HepG2 (cell line): ENCODE results near the gene ABCB8. TPM values are rescaled to one million over a fixed set of nuclear protein-coding genes. Genes with fewer than 3 reads are reported as not detected.
A peak's percentile ranks its signal among the peaks of the same experiment; 100 is the strongest.

Source experiments
- ATAC-seq: fragments of 200-7000 bp; cut with Tn5 transposase; 3 replicates; pipeline ENCODE4 v1.9.1; 2020; ENCODE audit warnings: mild to moderate bottlenecking, moderate library complexity
- BruUV-seq: library from RNA; stranded (reverse); fragments of 400-500 nt; replicated peaks from 2 replicates; lab custom pipeline; 2021; lab: Mats Ljungman, UMichigan
- CTCF ChIA-PET: fragments of 300-600 bp; formaldehyde crosslinking; extraction: SDS; loops from one replicate; lab custom pipeline; 2021; ENCODE audit warnings: low total read pairs, inconsistent platforms, low intra/inter-chr PET ratio; lab: Yijun Ruan, JAX
- POLR2A ChIA-PET: fragments of 350-600 bp; sonication (Branson Sonifier 250); formaldehyde crosslinking; loops from one replicate; lab custom pipeline; 2020; ENCODE audit warnings: antibody characterized with exemption, inconsistent platforms; lab: Yijun Ruan, JAX
- DNase-seq: peaks from one replicate; pipeline ENCODE4 v3.0.0-alpha.2; 2015; ENCODE audit warnings: low spot score
- FAIRE-seq: peaks from 3 replicates; lab custom pipeline; 2011; peaks lifted over from hg19 to GRCh38; lab: Jason Lieb, UNC
- H2AFZ ChIP-seq: one replicate; pipeline ENCODE4 v1.6.1; 2011; ENCODE audit warnings: low read length, inconsistent platforms
- H3K27ac ChIP-seq: fragments of 300-600 bp; 3 replicates; pipeline ENCODE4 v1.8.0; 2011; ENCODE audit warnings: mixed run types, mild to moderate bottlenecking, mixed read lengths, low read length, inconsistent platforms; ENCODE audit not compliant: insufficient read depth; ENCODE audit errors: extremely low read length
- H3K27me3 ChIP-seq, 2 experiments: fragments of 200-600 bp in 1 of 2; 2 replicates in 1 of 2; 3 replicates in 1 of 2; pipeline versions ENCODE4 v1.6.0 to v1.8.0; 2011; ENCODE audit warnings: low read length in 2 of 2, mild to moderate bottlenecking in 2 of 2, moderate library complexity in 2 of 2, inconsistent platforms in 1 of 2; ENCODE audit not compliant: insufficient read depth in 2 of 2, control insufficient read depth in 1 of 2
- H3K36me3 ChIP-seq, 2 experiments: fragments of 200-600 bp in 1 of 2; replicated peaks in 1 of 2; 2 replicates in 1 of 2; 3 replicates in 1 of 2; pipeline versions ENCODE4 v1.5.1 to v1.8.0; 2011; ENCODE audit warnings: low read length in 2 of 2, inconsistent platforms in 1 of 2; ENCODE audit not compliant: insufficient read depth in 2 of 2, control insufficient read depth in 1 of 2
- H3K4me1 ChIP-seq: 2 replicates; pipeline ENCODE4 v1.5.1; 2012; ENCODE audit warnings: low read length, inconsistent platforms; ENCODE audit not compliant: insufficient read depth
- H3K4me2 ChIP-seq: 2 replicates; pipeline ENCODE4 v1.6.0; 2011; ENCODE audit warnings: low read depth, low read length, inconsistent platforms
- H3K4me3 ChIP-seq, 3 experiments: fragments of 200-600 bp in 1 of 3; sonication (generic), shearing (Covaris generic) in 1 of 3; replicated peaks in 1 of 3; 2 replicates each; pipeline ENCODE4 v1.5.1; 2011 to 2016; ENCODE audit warnings: low read length in 3 of 3, inconsistent platforms in 2 of 3, low read depth in 2 of 3, mild to moderate bottlenecking in 2 of 3, control low read depth in 1 of 3, mixed read lengths in 1 of 3; ENCODE audit not compliant: insufficient read depth in 1 of 3
- H3K79me2 ChIP-seq: one replicate; pipeline ENCODE4 v1.6.1; 2011; ENCODE audit warnings: low read length, inconsistent platforms; ENCODE audit not compliant: insufficient read depth
- H3K9ac ChIP-seq: 2 replicates; pipeline ENCODE4 v1.6.0; 2011; ENCODE audit warnings: mild to moderate bottlenecking, low read depth, low read length, inconsistent platforms; ENCODE audit not compliant: insufficient read depth
- H3K9me3 ChIP-seq: 2 replicates; pipeline ENCODE4 v1.5.1; 2012; ENCODE audit warnings: mild to moderate bottlenecking, low read length
- H4K20me1 ChIP-seq: 2 replicates; pipeline ENCODE4 v1.6.0; 2011; ENCODE audit warnings: inconsistent platforms, mild to moderate bottlenecking, low read length, moderate library complexity; ENCODE audit not compliant: insufficient read depth
- ARNT2 ChIP-seq: sonication (generic); formaldehyde crosslinking; IDR thresholded peaks from 2 replicates; pipeline ENCODE4 v1.8.0; 2022; ENCODE audit warnings: mild to moderate bottlenecking, low read depth, missing genetic modification reagents, moderate library complexity
- FOXO4 ChIP-seq: sonication (generic); formaldehyde crosslinking; conservative IDR thresholded peaks from 2 replicates; pipeline ENCODE4 v1.8.1; 2023; ENCODE audit warnings: missing genetic modification reagents
- HIVEP1 ChIP-seq: sonication (generic); formaldehyde crosslinking; IDR thresholded peaks from 2 replicates; pipeline ENCODE4 v1.4.0; 2020; ENCODE audit warnings: mild to moderate bottlenecking, missing genetic modification reagents
- HMGXB4 ChIP-seq, 2 experiments: sonication (generic) in 1 of 2; formaldehyde crosslinking in 1 of 2; IDR thresholded peaks; 2 replicates each; pipeline versions ENCODE4 v1.4.0 to v1.6.1; 2018 to 2020; ENCODE audit warnings: missing genetic modification reagents in 2 of 2, borderline replicate concordance in 1 of 2, low read depth in 1 of 2, mild to moderate bottlenecking in 1 of 2, missing biosample characterization in 1 of 2
- PHF8 ChIP-seq: sonication (generic); formaldehyde crosslinking; IDR thresholded peaks from 2 replicates; pipeline ENCODE4 v1.5.0; 2020; ENCODE audit warnings: missing genetic modification reagents
- RBAK ChIP-seq: sonication (generic); formaldehyde crosslinking; IDR thresholded peaks from 2 replicates; pipeline ENCODE4 v1.5.1; 2020; ENCODE audit warnings: mild to moderate bottlenecking, missing genetic modification reagents
- SP1 ChIP-seq, 2 experiments: fragments of 450-650 bp in 1 of 2; sonication (generic) in 1 of 2; formaldehyde crosslinking in 1 of 2; IDR thresholded peaks; 2 replicates each; pipeline versions ENCODE4 v1.4.0 to v1.6.1; 2016 to 2020; ENCODE audit warnings: missing genetic modification reagents in 1 of 2
- ZBTB38 ChIP-seq: sonication (generic); formaldehyde crosslinking; IDR thresholded peaks from 2 replicates; pipeline ENCODE4 v1.5.1; 2020; ENCODE audit warnings: mild to moderate bottlenecking, missing genetic modification reagents
- ZFX ChIP-seq: sonication (generic); formaldehyde crosslinking; IDR thresholded peaks from 2 replicates; pipeline ENCODE4 v1.4.0; 2020; ENCODE audit warnings: mild to moderate bottlenecking, low read depth, missing genetic modification reagents, moderate library complexity
- ZFY ChIP-seq: sonication (generic); formaldehyde crosslinking; IDR thresholded peaks from 2 replicates; pipeline ENCODE4 v1.4.0; 2020; ENCODE audit warnings: missing genetic modification reagents
- ZNF496 ChIP-seq: sonication (generic); formaldehyde crosslinking; IDR thresholded peaks from 2 replicates; pipeline ENCODE4 v1.8.1; 2023; ENCODE audit warnings: mild to moderate bottlenecking, moderate library complexity, missing genetic modification reagents; ENCODE audit not compliant: insufficient replicate concordance
- WGBS: methylation state at CpG from one replicate; pipeline ENCODE4 v1.1.6; 2017; ENCODE audit warnings: low lambda C conversion rate; 5-methylcytosine and 5-hydroxymethylcytosine counted together
- in situ Hi-C: cut with HindIII; loops from 2 replicates; pipeline ENCODE4 v1.10.0; 2017; ENCODE audit warnings: low pct_unique_long_range_greater_than_20kb; ENCODE audit not compliant: extremely low pct_ligation_motif_present
- intact Hi-C: fragments of 100-400 bp; cut with micrococcal nuclease; formaldehyde crosslinking; loops from one replicate; pipeline ENCODE4 v1.10.0; 2022; ENCODE audit not compliant: unreplicated experiment
- polyA plus RNA-seq, 8 experiments: library from polyadenylated mRNA; depleted of rRNA in 3 of 8; stranded (reverse) in 7 of 8; unstranded in 1 of 8; fragments of >200 nt; fragmentation: Illumina TruSeq in 4 of 8; extraction: Trizol in 4 of 8; gene quantifications; 2 replicates each; pipeline versions ENCODE4 v1.2.1 to v1.2.3, GENCODE V29; 2011 to 2016; ENCODE audit warnings: low read depth in 4 of 8, missing spikeins in 1 of 8, mixed read lengths in 1 of 8; ENCODE audit not compliant: insufficient read depth in 1 of 8
- total RNA-seq, 5 experiments: library from RNA; depleted of rRNA; stranded (reverse); fragments of >200 nt; fragmentation: Illumina TruSeq; extraction: Trizol; gene quantifications; 2 replicates each; pipeline ENCODE4 v1.2.3, GENCODE V29; 2016; ENCODE audit warnings: low read depth in 1 of 5
- TF ChIP-seq, protein P1 (sequence below): sonication (generic); formaldehyde crosslinking; IDR thresholded peaks from 2 replicates; pipeline ENCODE4 v1.5.1; 2020; ENCODE audit warnings: mild to moderate bottlenecking, missing genetic modification reagents, moderate library complexity

ABCB8 gene
- total and polyA plus RNA-seq, 2 of the 13 experiments (the other 11 are each of a cell fraction or from before 2014, with no cell fraction given): 6.6 to 16.7 TPM

- BruUV-seq: no TSS peak
- FAIRE-seq (no peak), ATAC-seq (peak; percentile 5; the same call in 1 of the 3 replicates), DNase-seq (no peak)
- WGBS: 60% methylated on average over 16 of the region's 23 CpGs
- ChIA-PET POLR2A (interaction anchor here (4.2 kb wide), 1 partner anchor 56 kb away, joined by 29 read pairs; no protein-coding TSS in a partner anchor), CTCF (no interaction called here)
- peak overlapping the region; percentile 98; the same call in 1 of the 2 replicates for H3K4me2 ChIP-seq
- TF ChIP-seq ZFX (CRISPR knock-in tag) (peak; percentile 64), SP1 (IDR thresholded peaks at IDR 0.05) (no peak), SP1 (CRISPR knock-in tag; IDR thresholded peaks at IDR 0.05) (no peak), ZFY (CRISPR knock-in tag) (peak; percentile 23; the same call in 1 of the 2 replicates), ARNT2 (no peak), ZBTB38 (CRISPR knock-in tag) (0 out of 2 replicates have a peak, but pooled peaks have one; percentile 46), HMGXB4 (CRISPR knock-in tag; IDR thresholded peaks at IDR 0.05; ENCODE audit: borderline replicate concordance in 1 of 2, low read depth in 1 of 2) (0 out of 4 replicates have a peak, but pooled peaks of 1 of the 2 experiments have one; percentile 42), RBAK (CRISPR knock-in tag) (0 out of 2 replicates have a peak, but pooled peaks have one; percentile 22), FOXO4 (no peak), HIVEP1 (CRISPR knock-in tag) (no peak), PHF8 (CRISPR knock-in tag) (peak; percentile 23; the same call in 1 of the 2 replicates), ZNF496 (CRISPR knock-in tag) (no peak)
- TF ChIP-seq, protein P1, sequence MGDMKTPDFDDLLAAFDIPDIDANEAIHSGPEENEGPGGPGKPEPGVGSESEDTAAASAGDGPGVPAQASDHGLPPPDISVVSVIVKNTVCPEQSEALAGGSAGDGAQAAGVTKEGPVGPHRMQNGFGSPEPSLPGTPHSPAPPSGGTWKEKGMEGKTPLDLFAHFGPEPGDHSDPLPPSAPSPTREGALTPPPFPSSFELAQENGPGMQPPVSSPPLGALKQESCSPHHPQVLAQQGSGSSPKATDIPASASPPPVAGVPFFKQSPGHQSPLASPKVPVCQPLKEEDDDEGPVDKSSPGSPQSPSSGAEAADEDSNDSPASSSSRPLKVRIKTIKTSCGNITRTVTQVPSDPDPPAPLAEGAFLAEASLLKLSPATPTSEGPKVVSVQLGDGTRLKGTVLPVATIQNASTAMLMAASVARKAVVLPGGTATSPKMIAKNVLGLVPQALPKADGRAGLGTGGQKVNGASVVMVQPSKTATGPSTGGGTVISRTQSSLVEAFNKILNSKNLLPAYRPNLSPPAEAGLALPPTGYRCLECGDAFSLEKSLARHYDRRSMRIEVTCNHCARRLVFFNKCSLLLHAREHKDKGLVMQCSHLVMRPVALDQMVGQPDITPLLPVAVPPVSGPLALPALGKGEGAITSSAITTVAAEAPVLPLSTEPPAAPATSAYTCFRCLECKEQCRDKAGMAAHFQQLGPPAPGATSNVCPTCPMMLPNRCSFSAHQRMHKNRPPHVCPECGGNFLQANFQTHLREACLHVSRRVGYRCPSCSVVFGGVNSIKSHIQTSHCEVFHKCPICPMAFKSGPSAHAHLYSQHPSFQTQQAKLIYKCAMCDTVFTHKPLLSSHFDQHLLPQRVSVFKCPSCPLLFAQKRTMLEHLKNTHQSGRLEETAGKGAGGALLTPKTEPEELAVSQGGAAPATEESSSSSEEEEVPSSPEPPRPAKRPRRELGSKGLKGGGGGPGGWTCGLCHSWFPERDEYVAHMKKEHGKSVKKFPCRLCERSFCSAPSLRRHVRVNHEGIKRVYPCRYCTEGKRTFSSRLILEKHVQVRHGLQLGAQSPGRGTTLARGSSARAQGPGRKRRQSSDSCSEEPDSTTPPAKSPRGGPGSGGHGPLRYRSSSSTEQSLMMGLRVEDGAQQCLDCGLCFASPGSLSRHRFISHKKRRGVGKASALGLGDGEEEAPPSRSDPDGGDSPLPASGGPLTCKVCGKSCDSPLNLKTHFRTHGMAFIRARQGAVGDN: peak; percentile 62
- no peak overlapping the region for H3K27ac ChIP-seq
- H3K9ac ChIP-seq: 0 out of 2 replicates have a peak overlapping the region, but pooled peaks have one; percentile 2
- H3K9me3 ChIP-seq: no peaks in the 10 kb centered on the region
- no peaks in the 10 kb centered on the region for H4K20me1 ChIP-seq
- peaks cover 0 to 2% of the 10 kb centered on the region in 2 experiments; a peak in 2 of 5 replicates for H3K27me3 ChIP-seq
- no peaks in the 10 kb centered on the region for H3K36me3 ChIP-seq
- peak overlapping the region in 2 of 3 experiments; percentile 6 to 48; a peak in 2 of 6 replicates for H3K4me3 ChIP-seq
- no peak overlapping the region for H2AFZ ChIP-seq
- peaks cover 91% of the 10 kb centered on the region for H3K4me1 ChIP-seq
- intact Hi-C loops: no loop called here
- in situ Hi-C loops: no loop called here
- no peaks in the 10 kb centered on the region for H3K79me2 ChIP-seq
Measured at GRCh38 chr7:151006590-151007300, 21.5 kb upstream of the ABCB8 start.
